HepG2 (cell line): ENCODE results near the gene CD58. TPM values are rescaled to one million over a fixed set of nuclear protein-coding genes. Genes with fewer than 3 reads are reported as not detected.

Source experiments
- CCAR2 ChIP-seq: fragments of 200-400 bp; formaldehyde crosslinking; optimal IDR thresholded peaks from 2 replicates; pipeline ENCODE3; 2018; ENCODE audit warnings: low read depth, mild to moderate bottlenecking, low read length, moderate library complexity
- CENPT ChIP-seq: sonication (generic); formaldehyde crosslinking; IDR thresholded peaks from 2 replicates; pipeline ENCODE4 v1.8.0; 2022; ENCODE audit warnings: low read depth, mild to moderate bottlenecking, moderate library complexity, missing genetic modification reagents
- MLX ChIP-seq: IDR thresholded peaks from 2 replicates; pipeline ENCODE4 v1.6.1; 2016
- NR2F6 ChIP-seq, 2 experiments: IDR thresholded peaks; 2 replicates each; pipeline ENCODE4 v1.6.1; 2016; ENCODE audit warnings: antibody characterized with exemption in 1 of 2, mild to moderate bottlenecking in 1 of 2
- SOX5 ChIP-seq: IDR thresholded peaks from 2 replicates; pipeline ENCODE4 v1.6.1; 2016; ENCODE audit warnings: borderline replicate concordance
- TARDBP ChIP-seq: sonication (generic); formaldehyde crosslinking; IDR thresholded peaks from 2 replicates; pipeline ENCODE4 v1.8.0; 2022; ENCODE audit warnings: mild to moderate bottlenecking, missing genetic modification reagents
- ZBTB25 ChIP-seq: IDR thresholded peaks from 2 replicates; pipeline ENCODE4 v1.6.1; 2018; ENCODE audit warnings: missing genetic modification reagents
- ZBTB38 ChIP-seq: sonication (generic); formaldehyde crosslinking; IDR thresholded peaks from 2 replicates; pipeline ENCODE4 v1.5.1; 2020; ENCODE audit warnings: mild to moderate bottlenecking, missing genetic modification reagents
- ZC3H4 ChIP-seq: sonication (generic); formaldehyde crosslinking; IDR thresholded peaks from 2 replicates; pipeline ENCODE4 v1.4.0; 2020; ENCODE audit warnings: missing genetic modification reagents, borderline replicate concordance
- ZMYM2 ChIP-seq: sonication (generic); formaldehyde crosslinking; IDR thresholded peaks from 2 replicates; pipeline ENCODE4 v1.8.0; 2022; ENCODE audit warnings: mild to moderate bottlenecking, missing genetic modification reagents
- ZNF251 ChIP-seq: sonication (generic); formaldehyde crosslinking; IDR thresholded peaks from 2 replicates; pipeline ENCODE4 v1.9.0; 2021; ENCODE audit warnings: mild to moderate bottlenecking, missing genetic modification reagents
- ZNF3 ChIP-seq: IDR thresholded peaks from 2 replicates; pipeline ENCODE4 v1.7.0; 2017; ENCODE audit warnings: inconsistent platforms
- ZNF547 ChIP-seq: sonication (generic); formaldehyde crosslinking; IDR thresholded peaks from 2 replicates; pipeline ENCODE4 v1.5.1; 2020; ENCODE audit warnings: mild to moderate bottlenecking, missing genetic modification reagents
- ZNF572 ChIP-seq: sonication (generic); formaldehyde crosslinking; IDR thresholded peaks from 2 replicates; pipeline ENCODE4 v1.5.1; 2020; ENCODE audit warnings: mild to moderate bottlenecking, missing genetic modification reagents
- ZNF720 ChIP-seq: sonication (generic); formaldehyde crosslinking; IDR thresholded peaks from 2 replicates; pipeline ENCODE4 v1.4.0; 2020; ENCODE audit warnings: missing genetic modification reagents
- ZNF740 ChIP-seq: sonication (generic); formaldehyde crosslinking; IDR thresholded peaks from 2 replicates; pipeline ENCODE4 v1.4.0; 2020; ENCODE audit warnings: missing genetic modification reagents
- ZNF768 ChIP-seq: sonication (generic); formaldehyde crosslinking; IDR thresholded peaks from 2 replicates; pipeline ENCODE4 v1.4.0; 2020; ENCODE audit warnings: missing genetic modification reagents
- ZNF781 ChIP-seq: sonication (generic); formaldehyde crosslinking; IDR thresholded peaks from 2 replicates; pipeline ENCODE4 v1.5.1; 2020; ENCODE audit warnings: borderline replicate concordance, mild to moderate bottlenecking, missing genetic modification reagents; ENCODE audit errors: not compliant biosample characterization
- ZNF839 ChIP-seq: sonication (generic); formaldehyde crosslinking; IDR thresholded peaks from 2 replicates; pipeline ENCODE4 v1.4.0; 2020; ENCODE audit warnings: missing genetic modification reagents, mild to moderate bottlenecking, borderline replicate concordance
- polyA plus RNA-seq, 8 experiments: library from polyadenylated mRNA; depleted of rRNA in 3 of 8; stranded (reverse) in 7 of 8; unstranded in 1 of 8; fragments of >200 nt; fragmentation: Illumina TruSeq in 4 of 8; extraction: Trizol in 4 of 8; gene quantifications; 2 replicates each; pipeline versions ENCODE4 v1.2.1 to v1.2.3, GENCODE V29; 2011 to 2016; ENCODE audit warnings: low read depth in 4 of 8, missing spikeins in 1 of 8, mixed read lengths in 1 of 8; ENCODE audit not compliant: insufficient read depth in 1 of 8
- total RNA-seq, 5 experiments: library from RNA; depleted of rRNA; stranded (reverse); fragments of >200 nt; fragmentation: Illumina TruSeq; extraction: Trizol; gene quantifications; 2 replicates each; pipeline ENCODE4 v1.2.3, GENCODE V29; 2016; ENCODE audit warnings: low read depth in 1 of 5
- TF ChIP-seq, protein P1 (sequence below): sonication (generic); formaldehyde crosslinking; IDR thresholded peaks from 2 replicates; pipeline ENCODE4 v1.4.0; 2020; ENCODE audit warnings: mild to moderate bottlenecking, missing genetic modification reagents, borderline replicate concordance
- TF ChIP-seq, protein P2 (sequence below): sonication (generic); formaldehyde crosslinking; IDR thresholded peaks from 2 replicates; pipeline ENCODE4 v1.8.1; 2022; ENCODE audit warnings: low read depth, mild to moderate bottlenecking, missing genetic modification reagents

CD58 gene
- total and polyA plus RNA-seq, 2 of the 13 experiments (the other 11 are each of a cell fraction or from before 2014, with no cell fraction given): 9.4 to 13.5 TPM

DNA sequence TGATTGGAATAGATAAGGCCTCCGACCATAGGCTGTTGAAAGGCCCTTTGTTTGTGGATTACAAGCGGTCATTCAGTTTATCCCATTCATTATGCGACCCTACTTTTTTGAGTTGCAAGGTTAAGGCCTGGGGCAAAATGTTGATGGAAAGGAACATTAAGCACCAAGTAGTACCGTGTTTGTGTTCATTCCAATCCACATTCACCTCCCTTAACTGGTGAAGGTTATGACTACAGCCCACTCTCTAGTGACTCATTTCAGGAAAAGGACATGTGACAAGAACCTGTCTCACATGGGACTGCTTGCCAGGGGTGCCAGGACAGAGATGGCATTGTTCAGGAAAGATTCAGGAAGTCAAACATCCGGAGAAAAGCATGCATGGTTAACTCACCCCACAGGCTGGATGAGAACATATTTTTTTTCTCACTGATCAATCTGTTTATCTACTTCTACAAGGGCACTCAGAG is 81.6 kb downstream of the CD58 start (continued):
- TF ChIP-seq, protein P1, sequence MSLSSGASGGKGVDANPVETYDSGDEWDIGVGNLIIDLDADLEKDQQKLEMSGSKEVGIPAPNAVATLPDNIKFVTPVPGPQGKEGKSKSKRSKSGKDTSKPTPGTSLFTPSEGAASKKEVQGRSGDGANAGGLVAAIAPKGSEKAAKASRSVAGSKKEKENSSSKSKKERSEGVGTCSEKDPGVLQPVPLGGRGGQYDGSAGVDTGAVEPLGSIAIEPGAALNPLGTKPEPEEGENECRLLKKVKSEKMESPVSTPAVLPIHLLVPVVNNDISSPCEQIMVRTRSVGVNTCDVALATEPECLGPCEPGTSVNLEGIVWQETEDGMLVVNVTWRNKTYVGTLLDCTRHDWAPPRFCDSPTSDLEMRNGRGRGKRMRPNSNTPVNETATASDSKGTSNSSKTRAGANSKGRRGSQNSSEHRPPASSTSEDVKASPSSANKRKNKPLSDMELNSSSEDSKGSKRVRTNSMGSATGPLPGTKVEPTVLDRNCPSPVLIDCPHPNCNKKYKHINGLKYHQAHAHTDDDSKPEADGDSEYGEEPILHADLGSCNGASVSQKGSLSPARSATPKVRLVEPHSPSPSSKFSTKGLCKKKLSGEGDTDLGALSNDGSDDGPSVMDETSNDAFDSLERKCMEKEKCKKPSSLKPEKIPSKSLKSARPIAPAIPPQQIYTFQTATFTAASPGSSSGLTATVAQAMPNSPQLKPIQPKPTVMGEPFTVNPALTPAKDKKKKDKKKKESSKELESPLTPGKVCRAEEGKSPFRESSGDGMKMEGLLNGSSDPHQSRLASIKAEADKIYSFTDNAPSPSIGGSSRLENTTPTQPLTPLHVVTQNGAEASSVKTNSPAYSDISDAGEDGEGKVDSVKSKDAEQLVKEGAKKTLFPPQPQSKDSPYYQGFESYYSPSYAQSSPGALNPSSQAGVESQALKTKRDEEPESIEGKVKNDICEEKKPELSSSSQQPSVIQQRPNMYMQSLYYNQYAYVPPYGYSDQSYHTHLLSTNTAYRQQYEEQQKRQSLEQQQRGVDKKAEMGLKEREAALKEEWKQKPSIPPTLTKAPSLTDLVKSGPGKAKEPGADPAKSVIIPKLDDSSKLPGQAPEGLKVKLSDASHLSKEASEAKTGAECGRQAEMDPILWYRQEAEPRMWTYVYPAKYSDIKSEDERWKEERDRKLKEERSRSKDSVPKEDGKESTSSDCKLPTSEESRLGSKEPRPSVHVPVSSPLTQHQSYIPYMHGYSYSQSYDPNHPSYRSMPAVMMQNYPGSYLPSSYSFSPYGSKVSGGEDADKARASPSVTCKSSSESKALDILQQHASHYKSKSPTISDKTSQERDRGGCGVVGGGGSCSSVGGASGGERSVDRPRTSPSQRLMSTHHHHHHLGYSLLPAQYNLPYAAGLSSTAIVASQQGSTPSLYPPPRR: peak; percentile 68
- TF ChIP-seq, protein P2, sequence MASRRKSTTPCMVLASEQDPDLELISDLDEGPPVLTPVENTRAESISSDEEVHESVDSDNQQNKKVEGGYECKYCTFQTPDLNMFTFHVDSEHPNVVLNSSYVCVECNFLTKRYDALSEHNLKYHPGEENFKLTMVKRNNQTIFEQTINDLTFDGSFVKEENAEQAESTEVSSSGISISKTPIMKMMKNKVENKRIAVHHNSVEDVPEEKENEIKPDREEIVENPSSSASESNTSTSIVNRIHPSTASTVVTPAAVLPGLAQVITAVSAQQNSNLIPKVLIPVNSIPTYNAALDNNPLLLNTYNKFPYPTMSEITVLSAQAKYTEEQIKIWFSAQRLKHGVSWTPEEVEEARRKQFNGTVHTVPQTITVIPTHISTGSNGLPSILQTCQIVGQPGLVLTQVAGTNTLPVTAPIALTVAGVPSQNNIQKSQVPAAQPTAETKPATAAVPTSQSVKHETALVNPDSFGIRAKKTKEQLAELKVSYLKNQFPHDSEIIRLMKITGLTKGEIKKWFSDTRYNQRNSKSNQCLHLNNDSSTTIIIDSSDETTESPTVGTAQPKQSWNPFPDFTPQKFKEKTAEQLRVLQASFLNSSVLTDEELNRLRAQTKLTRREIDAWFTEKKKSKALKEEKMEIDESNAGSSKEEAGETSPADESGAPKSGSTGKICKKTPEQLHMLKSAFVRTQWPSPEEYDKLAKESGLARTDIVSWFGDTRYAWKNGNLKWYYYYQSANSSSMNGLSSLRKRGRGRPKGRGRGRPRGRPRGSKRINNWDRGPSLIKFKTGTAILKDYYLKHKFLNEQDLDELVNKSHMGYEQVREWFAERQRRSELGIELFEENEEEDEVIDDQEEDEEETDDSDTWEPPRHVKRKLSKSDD (CRISPR knock-in tag): no peak
- TF ChIP-seq CCAR2 (no peak), SOX5 (peak; percentile 86; the same call in 1 of the 2 replicates), CENPT (CRISPR knock-in tag) (no peak), ZC3H4 (CRISPR knock-in tag) (no peak), ZNF3 (CRISPR knock-in tag) (no peak), ZNF251 (CRISPR knock-in tag) (no peak), ZBTB38 (CRISPR knock-in tag) (no peak), ZNF572 (no peak), ZNF547 (CRISPR knock-in tag) (no peak), NR2F6 (IDR thresholded peaks at IDR 0.05) (no peak), NR2F6 (CRISPR knock-in tag; IDR thresholded peaks at IDR 0.05) (peak; percentile 69), ZNF720 (CRISPR knock-in tag) (no peak), ZNF839 (no peak), ZBTB25 (CRISPR knock-in tag) (peak; percentile 64), ZNF768 (CRISPR knock-in tag) (no peak), ZNF781 (CRISPR knock-in tag) (no peak), MLX (CRISPR knock-in tag) (peak; percentile 96), ZMYM2 (CRISPR knock-in tag) (0 out of 2 replicates have a peak, but pooled peaks have one; percentile 35), TARDBP (CRISPR knock-in tag) (peak; percentile 76), ZNF740 (CRISPR knock-in tag) (no peak)
